GM21576 (cell line): ENCODE measurements around the gene PHLDB2.

Experiments used
- ATAC-seq: cut with Tn5 transposase; IDR thresholded peaks from one replicate; pipeline ENCODE4 v1.9.1; 2021; ENCODE audit warnings: mild to moderate bottlenecking, moderate library complexity; ENCODE audit not compliant: unreplicated experiment

The PHLDB2 gene

GRCh38 chr3:111923095-111923771, 64.2 kb downstream of the PHLDB2 start:
- no peak for ATAC-seq

- ATAC-seq: no peak
Measured at GRCh38 chr3:111923806-111924205, 64.7 kb downstream of the PHLDB2 start.

- no peak for ATAC-seq
Measured at GRCh38 chr3:111924283-111924682, 65.2 kb downstream of the PHLDB2 start.

GRCh38 chr3:111926266-111926676, 67.2 kb downstream of the PHLDB2 start:
- no peak for ATAC-seq

GRCh38 chr3:111928613-111929012, 69.5 kb downstream of the PHLDB2 start:
- ATAC-seq: no peak

GRCh38 chr3:111929484-111929883, 70.4 kb downstream of the PHLDB2 start:
- no peak for ATAC-seq

GRCh38 chr3:111932946-111933345, 73.9 kb downstream of the PHLDB2 start:
- no peak for ATAC-seq

GRCh38 chr3:111936191-111936841, 77.3 kb downstream of the PHLDB2 start:
- no peak for ATAC-seq

- ATAC-seq: no peak
Measured at GRCh38 chr3:111936967-111937366, 77.9 kb downstream of the PHLDB2 start.

GRCh38 chr3:111937871-111938270, 78.8 kb downstream of the PHLDB2 start:
- no peak for ATAC-seq

GRCh38 chr3:111939873-111940272, 80.8 kb downstream of the PHLDB2 start:
- ATAC-seq: no peak

- ATAC-seq: no peak
Measured at GRCh38 chr3:111943533-111943932, 84.5 kb downstream of the PHLDB2 start.

- ATAC-seq: no peak
Measured at GRCh38 chr3:111944372-111944771, 85.3 kb downstream of the PHLDB2 start.

- ATAC-seq: no peak
Measured at GRCh38 chr3:111947231-111947630, 88.2 kb downstream of the PHLDB2 start.

- ATAC-seq: no peak
Measured at GRCh38 chr3:111948786-111949185, 89.7 kb downstream of the PHLDB2 start.

GRCh38 chr3:111949712-111950111, 90.6 kb downstream of the PHLDB2 start:
- ATAC-seq: no peak

GRCh38 chr3:111951032-111951431, 92.0 kb downstream of the PHLDB2 start:
- no peak for ATAC-seq

GRCh38 chr3:111952086-111952485, 93.0 kb downstream of the PHLDB2 start:
- ATAC-seq: no peak

GRCh38 chr3:111952866-111953450, 93.9 kb downstream of the PHLDB2 start:
- ATAC-seq: no peak

GRCh38 chr3:111954228-111954990, 95.3 kb downstream of the PHLDB2 start:
- no peak for ATAC-seq

- no peak for ATAC-seq
Measured at GRCh38 chr3:111955876-111956275, 96.8 kb downstream of the PHLDB2 start.

- ATAC-seq: no peak
Measured at GRCh38 chr3:111956449-111956848, 97.4 kb downstream of the PHLDB2 start.
